22Rv1 (cell line): Measurements from ENCODE around the gene GRIK4.

Experiments
- CTCF ChIP-seq: fragments of 450-650 bp; IDR thresholded peaks from 2 replicates; pipeline ENCODE4 v1.5.1; 2017; ENCODE audit warnings: mild to moderate bottlenecking
- ZFX ChIP-seq: fragments of 450-650 bp; IDR thresholded peaks from 2 replicates; pipeline ENCODE4 v1.6.1; 2017; ENCODE audit warnings: antibody characterized with exemption, borderline replicate concordance

GRCh38 chr11:120564573-120565311, 53.2 kb downstream of the GRIK4 start:
- TF ChIP-seq CTCF (no peak), ZFX (no peak)
